A549 treated with DMSO at 1 μM for 4 hours (cell line): ENCODE measurements around the gene OR6C6. TPM values are rescaled to one million over a fixed set of nuclear protein-coding genes. Genes with fewer than 3 reads are reported as not detected.

Source experiments
- total RNA-seq: library from RNA; stranded (reverse); fragments of 200-300 nt; extraction: Qiagen RNA extraction; gene quantifications from 5 replicates; pipeline ENCODE4 v1.2.3, GENCODE V29; 2022; ENCODE audit warnings: low read depth

The OR6C6 gene
- not detected in 5 replicates for total RNA-seq

DNA sequence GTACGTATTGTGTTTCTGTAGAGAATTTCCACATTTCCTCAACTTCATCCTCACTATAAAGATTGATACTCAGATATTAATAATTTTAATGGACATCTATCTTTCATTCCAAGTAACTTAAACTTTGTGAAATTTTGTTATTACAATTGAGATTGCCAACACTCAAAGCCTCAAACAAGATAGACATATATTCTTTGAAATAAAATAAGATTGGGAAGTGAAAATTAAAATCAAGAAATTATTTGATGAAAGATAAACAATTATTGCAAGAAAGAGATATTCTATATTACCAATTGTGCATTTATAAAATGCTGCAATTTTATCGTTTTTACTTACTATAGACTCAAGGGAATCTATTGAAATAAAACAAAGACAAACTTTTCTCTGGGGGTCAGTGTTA is at the start of gene OR6C6:
OR6C6 (minus strand) TSS at position 101 of the 400 bp plus-strand sequence. CDS start 1,337 bp downstream, outside the sequence.

DNA sequence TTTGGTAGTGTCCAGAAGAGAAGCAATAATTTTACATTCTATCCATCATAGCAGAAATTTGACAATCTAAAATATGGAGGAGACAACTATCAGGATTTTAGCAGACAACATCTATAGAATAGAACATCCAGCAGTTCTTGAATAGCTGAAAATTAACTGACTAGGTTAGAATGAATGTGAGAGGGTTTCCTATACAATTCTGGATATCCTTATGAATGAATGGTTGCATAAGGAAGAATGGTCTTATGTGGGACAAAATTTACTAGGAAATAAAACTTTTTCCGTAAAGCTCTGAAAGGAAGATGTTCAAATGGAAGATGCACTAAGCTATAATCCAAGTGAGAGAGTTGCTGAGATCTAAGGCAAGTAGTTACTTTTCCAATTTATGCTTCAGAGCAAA is 34.1 kb upstream of the OR6C6 start, which contains the start of gene OR6C3:
OR6C3 (plus strand) TSS at position 301 of the 400 bp plus-strand sequence. CDS start 955 bp downstream, outside the sequence.

DNA sequence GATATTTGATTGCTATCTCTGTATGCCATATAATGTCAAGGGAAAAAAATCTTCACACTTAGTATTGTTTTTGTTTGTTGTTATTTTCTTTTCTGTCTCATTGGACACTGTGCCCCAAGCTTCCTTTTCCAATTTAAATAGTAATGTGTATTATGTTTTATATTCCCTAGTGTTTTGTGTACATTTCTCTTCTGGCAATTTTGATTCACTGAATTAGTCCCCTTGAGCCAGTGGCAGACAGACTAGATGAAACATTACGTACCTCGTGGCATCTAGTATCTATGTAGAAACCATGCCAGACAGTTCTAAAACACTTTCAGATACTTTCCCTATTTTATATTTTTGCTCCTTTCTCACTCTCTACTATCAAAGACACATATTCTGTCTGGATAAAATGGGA is 17.7 kb upstream of the OR6C6 start, which contains the start of gene OR6C1:
OR6C1 (plus strand) TSS at position 301 of the 400 bp plus-strand sequence. CDS start 6,257 bp downstream, outside the sequence.

DNA sequence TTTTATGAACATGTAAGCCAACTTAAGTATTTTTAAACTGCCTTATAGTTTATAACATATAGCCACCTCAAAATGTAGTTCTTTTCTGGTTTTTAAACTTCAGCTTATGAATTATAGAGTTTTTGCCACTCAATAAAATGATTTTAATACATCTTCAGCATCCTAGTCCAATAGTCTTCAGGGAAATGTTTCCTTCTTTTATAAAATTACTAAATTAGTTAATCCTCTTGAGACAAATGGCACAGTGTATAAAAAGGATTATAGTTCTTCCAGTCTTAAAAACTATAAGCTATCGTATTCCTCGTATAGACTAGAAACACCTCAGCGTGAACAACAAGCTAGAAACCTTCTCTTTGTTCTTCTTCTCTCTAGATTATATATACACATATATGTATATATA is 52.1 kb downstream of the OR6C6 start, which contains the start of gene OR6C74:
OR6C74 (plus strand) TSS at position 301 of the 400 bp plus-strand sequence. CDS start 2,679 bp downstream, outside the sequence.

Other genes with a start within 250 kb of the OR6C6 start
- gene OR9K2, start 170.2 kb downstream of the OR6C6 start, total RNA-seq: not detected in 5 replicates
- gene OR10A7, start 75.5 kb downstream of the OR6C6 start, total RNA-seq: not detected in 5 replicates
- not detected in 5 replicates for gene OR6C74, start 52.0 kb downstream of the OR6C6 start, total RNA-seq
- not detected in 5 replicates for gene OR6C1, start 17.8 kb upstream of the OR6C6 start, total RNA-seq
- not detected in 5 replicates for gene OR6C3, start 34.2 kb upstream of the OR6C6 start, total RNA-seq
- not detected in 5 replicates for gene OR6C75, start 66.4 kb upstream of the OR6C6 start, total RNA-seq
- gene OR6C65, start 104.0 kb upstream of the OR6C6 start, total RNA-seq: not detected in 5 replicates
- gene OR6C76, start 129.7 kb upstream of the OR6C6 start, total RNA-seq: not detected in 5 replicates
- not detected in 5 replicates for gene OR6C2, start 147.5 kb upstream of the OR6C6 start, total RNA-seq
- not detected in 5 replicates for gene OR6C70, start 173.6 kb upstream of the OR6C6 start, total RNA-seq
- gene OR6C68, start 195.8 kb upstream of the OR6C6 start, total RNA-seq: not detected in 5 replicates